GM10266 (cell line): Measurements from ENCODE around the gene IMMP2L.

Experiments
- DNase-seq: peaks from one replicate; pipeline ENCODE4 v3.0.0; 2012; ENCODE audit errors: extremely low spot score
- TF ChIP-seq, protein P1 (sequence below): IDR thresholded peaks from 2 replicates; pipeline ENCODE4 v1.5.1; 2012; ENCODE audit warnings: mild to moderate bottlenecking, low read depth; ENCODE audit not compliant: control insufficient read depth, insufficient read depth; ENCODE audit errors: missing control alignments

IMMP2L gene

GRCh38 chr7:111485701-111486380, 76.5 kb downstream of the IMMP2L start:
- DNase-seq: no peak
- TF ChIP-seq, protein P1, sequence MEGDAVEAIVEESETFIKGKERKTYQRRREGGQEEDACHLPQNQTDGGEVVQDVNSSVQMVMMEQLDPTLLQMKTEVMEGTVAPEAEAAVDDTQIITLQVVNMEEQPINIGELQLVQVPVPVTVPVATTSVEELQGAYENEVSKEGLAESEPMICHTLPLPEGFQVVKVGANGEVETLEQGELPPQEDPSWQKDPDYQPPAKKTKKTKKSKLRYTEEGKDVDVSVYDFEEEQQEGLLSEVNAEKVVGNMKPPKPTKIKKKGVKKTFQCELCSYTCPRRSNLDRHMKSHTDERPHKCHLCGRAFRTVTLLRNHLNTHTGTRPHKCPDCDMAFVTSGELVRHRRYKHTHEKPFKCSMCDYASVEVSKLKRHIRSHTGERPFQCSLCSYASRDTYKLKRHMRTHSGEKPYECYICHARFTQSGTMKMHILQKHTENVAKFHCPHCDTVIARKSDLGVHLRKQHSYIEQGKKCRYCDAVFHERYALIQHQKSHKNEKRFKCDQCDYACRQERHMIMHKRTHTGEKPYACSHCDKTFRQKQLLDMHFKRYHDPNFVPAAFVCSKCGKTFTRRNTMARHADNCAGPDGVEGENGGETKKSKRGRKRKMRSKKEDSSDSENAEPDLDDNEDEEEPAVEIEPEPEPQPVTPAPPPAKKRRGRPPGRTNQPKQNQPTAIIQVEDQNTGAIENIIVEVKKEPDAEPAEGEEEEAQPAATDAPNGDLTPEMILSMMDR: no peak

DNA sequence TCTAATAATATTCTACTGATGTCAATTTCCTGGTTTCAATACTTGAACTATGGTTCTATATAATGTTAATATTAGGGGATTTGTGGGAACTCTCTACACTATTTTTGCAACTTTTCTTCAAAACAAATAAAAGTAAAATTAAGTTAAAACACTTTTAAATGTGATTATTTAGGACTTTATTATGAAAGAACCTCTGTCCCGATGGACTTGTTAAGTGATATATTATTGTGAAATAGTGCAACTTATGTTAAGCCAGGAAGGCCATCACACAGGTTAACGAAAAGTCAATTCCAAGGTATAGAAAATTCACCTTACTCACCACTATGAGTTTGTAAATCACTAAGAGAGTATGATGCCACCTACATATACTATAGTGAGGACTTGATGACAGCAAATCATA, 79.2 kb downstream of the IMMP2L start:
- TF ChIP-seq, protein P1: no peak
- DNase-seq: no peak

DNA sequence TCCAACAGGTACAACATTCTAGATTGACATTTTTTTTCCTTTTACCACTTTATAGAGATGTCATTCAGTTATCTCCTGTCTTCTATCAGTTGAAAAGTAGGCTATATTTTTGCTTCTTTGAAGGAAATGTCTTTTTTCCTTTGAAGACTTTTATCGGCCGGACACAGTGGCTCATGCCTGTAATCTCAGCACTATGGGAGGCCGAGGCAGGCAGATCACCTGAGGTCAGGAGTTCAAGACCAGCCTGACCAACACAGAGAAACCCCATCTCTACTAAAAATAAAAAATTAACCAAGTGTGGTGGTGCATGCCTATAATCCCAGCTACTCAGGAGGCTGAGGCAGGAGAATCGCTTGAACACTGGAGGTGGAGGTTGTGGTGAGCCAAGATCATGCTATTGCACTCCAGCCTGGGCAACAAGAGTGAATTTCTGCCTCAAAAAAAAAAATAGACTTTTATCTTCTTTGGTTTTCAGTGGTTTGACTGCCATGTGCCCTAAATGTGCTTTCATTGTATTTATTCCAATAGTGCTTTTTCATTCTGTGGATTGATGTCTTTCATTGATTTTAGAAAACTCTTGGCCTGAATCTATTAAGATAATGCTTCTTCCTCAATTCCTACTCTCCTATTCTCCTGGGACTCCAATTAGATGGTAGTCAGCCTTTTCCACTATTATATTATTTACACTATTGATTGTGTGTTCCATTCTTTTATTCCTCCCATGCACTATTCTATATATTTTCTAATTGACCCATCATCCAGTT, 84.6 kb downstream of the IMMP2L start:
- no peak for DNase-seq
- TF ChIP-seq, protein P1: no peak

GRCh38 chr7:111476586-111477293, 85.6 kb downstream of the IMMP2L start:
- TF ChIP-seq, protein P1: no peak
- no peak for DNase-seq

DNA sequence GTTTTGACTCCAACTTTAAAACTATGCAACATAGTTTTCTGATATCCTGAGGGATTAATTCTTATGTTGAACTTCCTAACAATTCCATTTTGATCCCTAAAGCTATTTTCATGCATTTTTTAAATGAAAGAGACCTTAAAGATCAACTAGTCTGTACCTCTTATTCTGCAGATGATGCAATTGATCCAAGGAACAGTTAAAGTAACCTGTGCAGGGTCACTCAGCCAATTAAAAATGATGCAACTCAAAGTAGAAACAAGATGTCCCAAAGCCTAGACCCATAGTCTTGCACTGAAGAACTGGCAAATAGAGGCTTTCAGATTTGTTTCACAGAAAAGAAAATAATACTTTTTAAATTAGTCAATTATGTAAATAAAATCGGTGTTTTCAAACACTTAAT, 86.3 kb downstream of the IMMP2L start:
- TF ChIP-seq, protein P1: no peak
- DNase-seq: no peak

GRCh38 chr7:111475419-111475748, 86.9 kb downstream of the IMMP2L start:
- no peak for DNase-seq
- TF ChIP-seq, protein P1: no peak
